ENCODE data around the gene GLDC.

DNA sequence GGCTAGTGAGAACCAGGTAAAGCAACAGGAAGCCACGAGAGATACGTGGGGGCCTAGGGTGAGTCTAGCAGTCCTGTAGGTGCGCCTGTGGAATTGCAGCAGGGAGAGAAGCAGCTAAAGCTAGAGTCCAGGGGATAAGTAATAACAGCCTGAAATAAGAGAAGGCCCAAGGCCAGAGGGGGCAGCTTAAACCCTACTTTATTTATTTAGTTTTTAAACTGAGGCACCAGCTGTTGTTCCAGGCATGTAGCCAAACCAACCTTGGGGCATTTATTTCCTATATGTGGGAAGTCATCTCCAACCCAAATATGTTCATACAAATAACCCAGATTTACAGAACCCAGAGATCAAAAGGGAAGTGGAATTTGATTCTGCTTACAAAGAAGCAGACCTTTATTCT, 93.5 kb downstream of the GLDC start:
- TF ChIP-seq CTCF (IDR thresholded peaks at IDR 0.05) = no peak
- no peak for TF ChIP-seq POLR2A (IDR thresholded peaks at IDR 0.05)

Measured in right lobe of liver (tissue), 4 donors.